ENCODE measurements around the gene CAMK1D. TPM values are rescaled to one million over a fixed set of nuclear protein-coding genes. Genes with fewer than 3 reads are reported as not detected.

The CAMK1D gene
- total and polyA plus RNA-seq, 10 of the 15 experiments (the other 5 are each of a cell fraction or from before 2014, with no cell fraction given), result 2.1 to 35.5 (median 14.7) TPM

DNA sequence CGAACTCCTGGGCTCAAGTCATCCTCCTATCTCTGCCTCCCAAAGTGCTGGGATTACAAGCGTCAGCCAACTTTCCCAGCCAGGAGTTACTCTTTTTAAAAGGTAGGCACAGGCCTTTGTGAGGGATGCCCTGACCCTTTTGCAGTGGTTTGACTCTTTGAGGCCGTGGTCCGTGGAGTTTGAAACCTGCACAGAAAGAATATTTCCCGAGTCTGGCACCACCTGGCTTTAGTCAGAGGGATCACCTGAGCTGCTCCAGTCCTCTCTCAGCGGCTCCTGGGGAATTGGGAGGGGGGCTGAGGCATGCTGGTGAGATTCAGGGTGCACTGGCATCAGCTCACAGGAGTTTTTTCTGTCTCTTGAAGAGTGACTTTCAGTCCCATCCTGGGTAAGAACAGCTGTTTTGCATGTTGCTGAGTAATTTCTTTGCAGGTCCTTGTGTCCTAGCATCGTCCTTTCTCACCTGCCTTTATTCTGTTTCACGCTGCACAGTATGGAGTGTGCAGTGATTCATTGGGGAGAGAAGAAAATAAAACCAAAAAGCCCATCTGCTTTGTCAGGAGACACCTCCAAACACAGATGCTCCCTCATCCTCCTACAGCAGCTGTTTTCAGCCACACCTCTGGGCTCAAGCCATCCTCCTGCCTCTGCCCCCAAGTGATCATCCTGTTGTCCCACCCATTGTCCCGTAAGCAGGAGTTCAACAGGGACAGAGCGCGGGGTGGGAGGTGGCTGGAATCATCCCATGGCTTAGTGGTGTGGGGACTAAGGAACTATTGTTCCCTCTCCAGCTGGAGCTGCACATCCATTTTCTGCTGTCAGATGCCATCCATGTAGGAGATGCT lies 284.7 kb downstream of the CAMK1D start:
- Histone ChIP-seq H3K27me3 (replicated peaks in 1 of 2; ENCODE audit: control insufficient read depth in 2 of 2, insufficient read depth in 2 of 2, low read length in 1 of 2) (no peaks in the 10 kb centered on the region), H4K20me1 (ENCODE audit: control insufficient read depth, insufficient read depth) (no peaks in the 10 kb centered on the region), H3K9ac (ENCODE audit: control insufficient read depth, insufficient read depth, low read length) (no peak overlapping the region), H3K4me3 (no peak overlapping the region), H2AFZ (ENCODE audit: control insufficient read depth, low read depth, low read length) (no peak overlapping the region), H3K36me3 (ENCODE audit: control insufficient read depth in 2 of 2, insufficient read depth in 2 of 2, low read length in 1 of 2) (no peaks in the 10 kb centered on the region; a peak in 1 of 4 replicates), H3K9me3 (replicated peaks; ENCODE audit: control insufficient read depth, insufficient read depth, low read length) (no peaks in the 10 kb centered on the region; the same call in 2 of the 3 replicates), H3K4me1 (ENCODE audit: control insufficient read depth, insufficient read depth, low read length) (peaks cover 4% of the 10 kb centered on the region), H3K27ac (ENCODE audit: control insufficient read depth, insufficient read depth) (no peak overlapping the region), H3K4me2 (ENCODE audit: control insufficient read depth, insufficient read depth) (no peak overlapping the region), H3K79me2 (ENCODE audit: control insufficient read depth, insufficient read depth, low read length) (no peaks in the 10 kb centered on the region; the same call in 1 of the 2 replicates)
- in situ Hi-C loops (cut with MboI) (no loop called here), intact Hi-C loops (cut with micrococcal nuclease; ENCODE audit: unreplicated experiment) (no loop called here)
- ChIA-PET SMC1A (ENCODE audit: uncharacterized antibody, unreplicated experiment) (interaction anchor here (1.0 to 1.7 kb wide), 3 partner anchors 22 to 284 kb away, joined by 3 to 7 read pairs (median 4); no protein-coding TSS in a partner anchor), RAD21 (ENCODE audit: unreplicated experiment) (no interaction called here), CTCF (no interaction called here), POLR2A (interaction anchor here (0.9 kb wide), 1 partner anchor 10 kb away, joined by 4 read pairs; no protein-coding TSS in a partner anchor)
- ATAC-seq (no peak), DNase-seq (ENCODE audit: low read depth, low spot score) (no peak), FAIRE-seq (no peak)
- TF ChIP-seq CREM (IDR thresholded peaks at IDR 0.05; ENCODE audit: low read depth), result no peak
- no peak for TF ChIP-seq NR2C2 (IDR thresholded peaks at IDR 0.05; ENCODE audit: borderline replicate concordance, control insufficient read depth, insufficient read length, low read depth)
- TF ChIP-seq PML (IDR thresholded peaks at IDR 0.05; ENCODE audit: low read length), result no peak
- no peak for TF ChIP-seq TBL1XR1 (IDR thresholded peaks at IDR 0.05; ENCODE audit: low read depth, low read length)
- TF ChIP-seq RELA (IDR thresholded peaks at IDR 0.05; ENCODE audit: borderline replicate concordance, partially characterized antibody), result no peak
- TF ChIP-seq, protein P1, sequence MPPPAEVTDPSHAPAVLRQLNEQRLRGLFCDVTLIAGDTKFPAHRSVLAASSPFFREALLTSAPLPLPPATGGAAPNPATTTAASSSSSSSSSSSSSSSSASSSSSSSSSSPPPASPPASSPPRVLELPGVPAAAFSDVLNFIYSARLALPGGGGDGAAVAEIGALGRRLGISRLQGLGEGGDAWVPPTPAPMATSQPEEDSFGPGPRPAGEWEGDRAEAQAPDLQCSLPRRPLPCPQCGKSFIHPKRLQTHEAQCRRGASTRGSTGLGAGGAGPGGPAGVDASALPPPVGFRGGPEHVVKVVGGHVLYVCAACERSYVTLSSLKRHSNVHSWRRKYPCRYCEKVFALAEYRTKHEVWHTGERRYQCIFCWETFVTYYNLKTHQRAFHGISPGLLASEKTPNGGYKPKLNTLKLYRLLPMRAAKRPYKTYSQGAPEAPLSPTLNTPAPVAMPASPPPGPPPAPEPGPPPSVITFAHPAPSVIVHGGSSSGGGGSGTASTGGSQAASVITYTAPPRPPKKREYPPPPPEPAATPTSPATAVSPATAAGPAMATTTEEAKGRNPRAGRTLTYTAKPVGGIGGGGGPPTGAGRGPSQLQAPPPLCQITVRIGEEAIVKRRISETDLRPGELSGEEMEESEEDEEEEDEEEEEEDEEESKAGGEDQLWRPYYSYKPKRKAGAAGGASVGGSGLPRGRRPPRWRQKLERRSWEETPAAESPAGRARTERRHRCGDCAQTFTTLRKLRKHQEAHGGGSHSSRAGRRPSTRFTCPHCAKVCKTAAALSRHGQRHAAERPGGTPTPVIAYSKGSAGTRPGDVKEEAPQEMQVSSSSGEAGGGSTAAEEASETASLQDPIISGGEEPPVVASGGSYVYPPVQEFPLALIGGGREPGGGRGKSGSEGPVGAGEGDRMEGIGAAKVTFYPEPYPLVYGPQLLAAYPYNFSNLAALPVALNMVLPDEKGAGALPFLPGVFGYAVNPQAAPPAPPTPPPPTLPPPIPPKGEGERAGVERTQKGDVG (CRISPR knock-in tag; IDR thresholded peaks at IDR 0.05), result no peak
- TF ChIP-seq, protein P2, sequence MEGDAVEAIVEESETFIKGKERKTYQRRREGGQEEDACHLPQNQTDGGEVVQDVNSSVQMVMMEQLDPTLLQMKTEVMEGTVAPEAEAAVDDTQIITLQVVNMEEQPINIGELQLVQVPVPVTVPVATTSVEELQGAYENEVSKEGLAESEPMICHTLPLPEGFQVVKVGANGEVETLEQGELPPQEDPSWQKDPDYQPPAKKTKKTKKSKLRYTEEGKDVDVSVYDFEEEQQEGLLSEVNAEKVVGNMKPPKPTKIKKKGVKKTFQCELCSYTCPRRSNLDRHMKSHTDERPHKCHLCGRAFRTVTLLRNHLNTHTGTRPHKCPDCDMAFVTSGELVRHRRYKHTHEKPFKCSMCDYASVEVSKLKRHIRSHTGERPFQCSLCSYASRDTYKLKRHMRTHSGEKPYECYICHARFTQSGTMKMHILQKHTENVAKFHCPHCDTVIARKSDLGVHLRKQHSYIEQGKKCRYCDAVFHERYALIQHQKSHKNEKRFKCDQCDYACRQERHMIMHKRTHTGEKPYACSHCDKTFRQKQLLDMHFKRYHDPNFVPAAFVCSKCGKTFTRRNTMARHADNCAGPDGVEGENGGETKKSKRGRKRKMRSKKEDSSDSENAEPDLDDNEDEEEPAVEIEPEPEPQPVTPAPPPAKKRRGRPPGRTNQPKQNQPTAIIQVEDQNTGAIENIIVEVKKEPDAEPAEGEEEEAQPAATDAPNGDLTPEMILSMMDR (IDR thresholded peaks at IDR 0.05 in 2 of 3, conservative IDR thresholded peaks at IDR 0.05 in 1 of 3; ENCODE audit: control insufficient read depth in 2 of 3, extremely low read depth in 1 of 3, insufficient read depth in 1 of 3, low read depth in 3 of 3, low read length in 3 of 3), result 0 out of 6 replicates have a peak, but pooled peaks of 1 of the 3 experiments have one; percentile 4
- TF ChIP-seq EP300 (IDR thresholded peaks at IDR 0.05; ENCODE audit: borderline replicate concordance in 1 of 2, control insufficient read depth in 1 of 2, low read depth in 2 of 2, low read length in 2 of 2), result no peak
- 62% methylated on average over 11 of the region's 11 CpGs for WGBS (ENCODE audit: insufficient coverage, insufficient replicate concordance, low lambda C conversion rate, missing lambda C conversion rate)
- BruUV-seq (replicated peaks), result no TSS peak

Measured in GM12878 (cell line).